ENCODE data around the gene BRMS1.

BRMS1 gene

GRCh38 chr11:66329165-66329673, 15.7 kb downstream of the BRMS1 start:
- Histone ChIP-seq H3F3A (ENCODE audit: insufficient read depth, low read length) (no peaks in the 10 kb centered on the region), H3K27me3 (replicated peaks; ENCODE audit: insufficient read depth, low read length) (peaks cover 43% of the 10 kb centered on the region), H3K9me3 (replicated peaks; ENCODE audit: insufficient read depth, low read length) (no peaks in the 10 kb centered on the region), H3K9me2 (replicated peaks; ENCODE audit: insufficient read depth, low read length) (no peaks in the 10 kb centered on the region), H2AFZ (ENCODE audit: low read length) (no peak overlapping the region), H4K20me1 (ENCODE audit: insufficient read depth, low read length) (no peaks in the 10 kb centered on the region), H3K9ac (ENCODE audit: low read length) (no peak overlapping the region), H3K4me3 (ENCODE audit: low read length) (no peak overlapping the region), H3K27ac (ENCODE audit: low read length) (no peak overlapping the region), H3K36me3 (replicated peaks; ENCODE audit: insufficient read depth, low read length) (no peaks in the 10 kb centered on the region), H3K79me2 (ENCODE audit: low read length) (no peaks in the 10 kb centered on the region), H3K4me2 (ENCODE audit: low read depth, low read length) (no peak overlapping the region), H3K4me1 (ENCODE audit: low read length) (no peaks in the 10 kb centered on the region)
- no peak for TF ChIP-seq CTCF (IDR thresholded peaks at IDR 0.05; ENCODE audit: low read length)
- TF ChIP-seq EZH2phosphoT487 (IDR thresholded peaks at IDR 0.05; ENCODE audit: low read length): no peak
- TF ChIP-seq EZH2 (optimal IDR thresholded peaks at IDR 0.05; ENCODE audit: low read depth, low read length): no peak
- no peak for DNase-seq

GRCh38 chr11:66328302-66329144, 16.4 kb downstream of the BRMS1 start:
- no peaks in the 10 kb centered on the region for H3F3A ChIP-seq (ENCODE audit: insufficient read depth, low read length)
- TF ChIP-seq CTCF (IDR thresholded peaks at IDR 0.05; ENCODE audit: low read length): peak; percentile 91
- no peak for TF ChIP-seq EZH2phosphoT487 (IDR thresholded peaks at IDR 0.05; ENCODE audit: low read length)
- H3K4me2 ChIP-seq (ENCODE audit: low read depth, low read length): peak overlapping the region; percentile 33; the same call in 1 of the 2 replicates
- peaks cover 37% of the 10 kb centered on the region for H3K27me3 ChIP-seq (replicated peaks; ENCODE audit: insufficient read depth, low read length)
- H2AFZ ChIP-seq (ENCODE audit: low read length): peak overlapping the region; percentile 33
- no peak overlapping the region for H3K27ac ChIP-seq (ENCODE audit: low read length)
- peak overlapping the region; percentile 16; the same call in 1 of the 2 replicates for H3K4me3 ChIP-seq (ENCODE audit: low read length)
- no peaks in the 10 kb centered on the region for H3K9me3 ChIP-seq (replicated peaks; ENCODE audit: insufficient read depth, low read length)
- DNase-seq: peak; percentile 63
- no peaks in the 10 kb centered on the region for H3K79me2 ChIP-seq (ENCODE audit: low read length)
- H3K9me2 ChIP-seq (replicated peaks; ENCODE audit: insufficient read depth, low read length): no peaks in the 10 kb centered on the region
- H3K4me1 ChIP-seq (ENCODE audit: low read length): no peaks in the 10 kb centered on the region
- no peaks in the 10 kb centered on the region for H4K20me1 ChIP-seq (ENCODE audit: insufficient read depth, low read length)
- H3K9ac ChIP-seq (ENCODE audit: low read length): no peak overlapping the region
- no peaks in the 10 kb centered on the region for H3K36me3 ChIP-seq (replicated peaks; ENCODE audit: insufficient read depth, low read length)

- H3K4me1 ChIP-seq (ENCODE audit: low read length): no peaks in the 10 kb centered on the region
- DNase-seq: no peak
Measured at GRCh38 chr11:66328031-66328301, 16.9 kb downstream of the BRMS1 start.

More at GRCh38 chr11:66328031-66328301, 16.9 kb downstream of the BRMS1 start:
- H3K4me3 ChIP-seq (ENCODE audit: low read length): no peak overlapping the region
- H3K9ac ChIP-seq (ENCODE audit: low read length): no peak overlapping the region
- H3K9me3 ChIP-seq (replicated peaks; ENCODE audit: insufficient read depth, low read length): no peaks in the 10 kb centered on the region
- no peaks in the 10 kb centered on the region for H3K9me2 ChIP-seq (replicated peaks; ENCODE audit: insufficient read depth, low read length)
- no peaks in the 10 kb centered on the region for H3F3A ChIP-seq (ENCODE audit: insufficient read depth, low read length)
- peaks cover 35% of the 10 kb centered on the region for H3K27me3 ChIP-seq (replicated peaks; ENCODE audit: insufficient read depth, low read length)
- H3K27ac ChIP-seq (ENCODE audit: low read length): no peak overlapping the region
- H4K20me1 ChIP-seq (ENCODE audit: insufficient read depth, low read length): no peaks in the 10 kb centered on the region
- peak overlapping the region; percentile 33; the same call in 1 of the 2 replicates for H2AFZ ChIP-seq (ENCODE audit: low read length)
- TF ChIP-seq EZH2phosphoT487 (IDR thresholded peaks at IDR 0.05; ENCODE audit: low read length) (no peak), CTCF (IDR thresholded peaks at IDR 0.05; ENCODE audit: low read length) (no peak), EZH2 (optimal IDR thresholded peaks at IDR 0.05; ENCODE audit: low read depth, low read length) (no peak)
- H3K79me2 ChIP-seq (ENCODE audit: low read length): no peaks in the 10 kb centered on the region
- no peaks in the 10 kb centered on the region for H3K36me3 ChIP-seq (replicated peaks; ENCODE audit: insufficient read depth, low read length)
- H3K4me2 ChIP-seq (ENCODE audit: low read depth, low read length): 0 out of 2 replicates have a peak overlapping the region, but pooled peaks have one; percentile 33

Measured in MM.1S (cell line).